OCI-LY7 (cell line): ENCODE data around the gene JAG2. TPM values are rescaled to one million over a fixed set of nuclear protein-coding genes. Genes with fewer than 3 reads are reported as not detected.

Source experiments
- BruUV-seq: library from RNA; stranded (reverse); fragments of 400-500 nt; replicated peaks from 2 replicates; lab custom pipeline; 2021; lab: Mats Ljungman, UMichigan
- CTCF ChIA-PET: fragments of 300-600 bp; sonication (Branson Sonifier 250); formaldehyde crosslinking; loops from one replicate; lab custom pipeline; 2022; ENCODE audit warnings: antibody characterized with exemption; ENCODE audit not compliant: unreplicated experiment; lab: Charles Lee
- POLR2A ChIA-PET: fragments of 300-600 bp; sonication (Branson Sonifier 250); formaldehyde crosslinking; loops from one replicate; lab custom pipeline; 2022; ENCODE audit warnings: antibody characterized with exemption; lab: Charles Lee
- DNase-seq: peaks from one replicate; pipeline ENCODE4 v3.0.0-alpha.2; 2015; ENCODE audit warnings: low spot score
- H2AFZ ChIP-seq: fragments of 200-600 bp; sonication (generic), shearing (Covaris generic); 2 replicates; pipeline ENCODE4 v1.6.1; 2014; ENCODE audit warnings: mild to moderate bottlenecking, antibody characterized with exemption, low read length, moderate library complexity
- H3K27ac ChIP-seq: fragments of 200-600 bp; sonication (generic); 2 replicates; pipeline ENCODE4 v1.5.1; 2014; ENCODE audit warnings: mixed run types, low read depth, mild to moderate bottlenecking, moderate library complexity, low read length, inconsistent platforms; ENCODE audit not compliant: poor library complexity, severe bottlenecking
- H3K36me3 ChIP-seq: fragments of 200-600 bp; sonication (generic); 2 replicates; pipeline ENCODE4 v1.6.1; 2014; ENCODE audit warnings: mild to moderate bottlenecking, antibody characterized with exemption, low read length, moderate library complexity, mixed read lengths; ENCODE audit not compliant: insufficient read depth
- H3K4me1 ChIP-seq: fragments of 200-600 bp; sonication (generic); 2 replicates; pipeline ENCODE4 v1.5.1; 2014; ENCODE audit warnings: mild to moderate bottlenecking, low read length; ENCODE audit not compliant: insufficient read depth, poor library complexity, severe bottlenecking
- H3K4me2 ChIP-seq: fragments of 200-600 bp; sonication (generic); 2 replicates; pipeline ENCODE4 v1.6.1; 2014; ENCODE audit warnings: mild to moderate bottlenecking, low read length
- H3K4me3 ChIP-seq: fragments of 200-600 bp; sonication (generic); 2 replicates; pipeline ENCODE4 v1.5.1; 2014; ENCODE audit warnings: mild to moderate bottlenecking, low read depth, low read length; ENCODE audit not compliant: poor library complexity, severe bottlenecking
- H3K79me2 ChIP-seq: fragments of 200-600 bp; sonication (generic); 2 replicates; pipeline ENCODE4 v1.6.1; 2016; ENCODE audit warnings: low read depth, mild to moderate bottlenecking, low read length, moderate library complexity, mixed read lengths; ENCODE audit not compliant: insufficient read depth
- H3K9me2 ChIP-seq: fragments of 200-600 bp; sonication (generic); 2 replicates; pipeline ENCODE4 v1.6.1; 2016; ENCODE audit warnings: mild to moderate bottlenecking, low read length, mixed read lengths; ENCODE audit not compliant: insufficient read depth
- H3K9me3 ChIP-seq: fragments of 200-600 bp; sonication (generic); 2 replicates; pipeline ENCODE4 v1.6.1; 2014; ENCODE audit warnings: mild to moderate bottlenecking, mixed run types, low read length, mixed read lengths
- H4K20me1 ChIP-seq: fragments of 200-600 bp; sonication (generic); 2 replicates; pipeline ENCODE4 v1.6.1; 2014; ENCODE audit warnings: mild to moderate bottlenecking, antibody characterized with exemption, low read length, moderate library complexity, mixed read lengths; ENCODE audit not compliant: insufficient read depth
- CTCF ChIP-seq: fragments of 200-600 bp; sonication (generic); conservative IDR thresholded peaks from 2 replicates; pipeline ENCODE4 v1.5.1; 2014; ENCODE audit warnings: mild to moderate bottlenecking, antibody characterized with exemption, low read length, moderate library complexity, mixed read lengths
- EZH2phosphoT487 ChIP-seq: fragments of 200-600 bp; sonication (generic); IDR thresholded peaks from 2 replicates; pipeline ENCODE4 v1.6.1; 2018; ENCODE audit warnings: low read depth, borderline replicate concordance, mild to moderate bottlenecking, mixed run types, antibody characterized with exemption, low read length, moderate library complexity, mixed read lengths
- intact Hi-C: fragments of 100-400 bp; cut with micrococcal nuclease; formaldehyde crosslinking; loops from one replicate; pipeline ENCODE4 v1.10.0; 2022; ENCODE audit not compliant: unreplicated experiment
- total RNA-seq, 2 experiments: library from RNA; depleted of rRNA in 1 of 2; stranded (reverse); fragments of >200 nt in 1 of 2; shearing (Covaris generic) in 1 of 2; gene quantifications; 2 replicates each; pipeline ENCODE4 v1.2.3, GENCODE V29; 2014 to 2022

The JAG2 gene
- total RNA-seq, 2 experiments from 2014 or later = 5.0 to 6.0 TPM

GRCh38 chr14:105173901-105174894 lies 5.6 kb upstream of the JAG2 start:
- H3K4me2 ChIP-seq = peak overlapping the region; percentile 76
- ChIA-PET CTCF (no interaction called here), POLR2A (no interaction called here)
- no peaks in the 10 kb centered on the region for H3K36me3 ChIP-seq
- no peaks in the 10 kb centered on the region for H3K9me3 ChIP-seq
- BruUV-seq = no TSS peak
- H3K4me3 ChIP-seq = peak overlapping the region; percentile 54
- peak overlapping the region; percentile 79 for H3K27ac ChIP-seq
- intact Hi-C loops = no loop called here
- peak overlapping the region; percentile 5; the same call in 1 of the 2 replicates for H2AFZ ChIP-seq
- no peaks in the 10 kb centered on the region for H3K79me2 ChIP-seq
- H3K4me1 ChIP-seq = peaks cover 64% of the 10 kb centered on the region
- H4K20me1 ChIP-seq = no peaks in the 10 kb centered on the region
- TF ChIP-seq CTCF = no peak
- no peak for TF ChIP-seq EZH2phosphoT487
- no peaks in the 10 kb centered on the region for H3K9me2 ChIP-seq
- peak; percentile 61 for DNase-seq

- H4K20me1 ChIP-seq = no peaks in the 10 kb centered on the region
- no peaks in the 10 kb centered on the region for H3K9me2 ChIP-seq
- H3K36me3 ChIP-seq = no peaks in the 10 kb centered on the region
- POLR2A ChIA-PET = no interaction called here
- H3K4me1 ChIP-seq = peaks cover 68% of the 10 kb centered on the region
- no peaks in the 10 kb centered on the region for H3K9me3 ChIP-seq
- CTCF ChIA-PET = no interaction called here
- no peak for DNase-seq
- no peak overlapping the region for H3K4me2 ChIP-seq
- TF ChIP-seq EZH2phosphoT487 = no peak
- no peak for TF ChIP-seq CTCF
- H2AFZ ChIP-seq = no peak overlapping the region
- no TSS peak for BruUV-seq
- intact Hi-C loops = no loop called here
- H3K4me3 ChIP-seq = no peak overlapping the region
- no peak overlapping the region for H3K27ac ChIP-seq
- H3K79me2 ChIP-seq = no peaks in the 10 kb centered on the region
These were observed 4.6 kb upstream of the JAG2 start for GRCh38 chr14:105173145-105173544.

GRCh38 chr14:105172476-105172875 lies 3.9 kb upstream of the JAG2 start:
- no peak overlapping the region for H3K4me2 ChIP-seq
- H3K36me3 ChIP-seq = no peaks in the 10 kb centered on the region
- CTCF ChIA-PET = no interaction called here
- no TSS peak for BruUV-seq
- no peak for DNase-seq
- TF ChIP-seq CTCF = no peak
- TF ChIP-seq EZH2phosphoT487 = no peak
- no peaks in the 10 kb centered on the region for H3K79me2 ChIP-seq
- H3K4me3 ChIP-seq = no peak overlapping the region
- no peaks in the 10 kb centered on the region for H3K9me3 ChIP-seq
- peaks cover 73% of the 10 kb centered on the region for H3K4me1 ChIP-seq
- no peaks in the 10 kb centered on the region for H4K20me1 ChIP-seq
- H3K9me2 ChIP-seq = no peaks in the 10 kb centered on the region
- no peak overlapping the region for H3K27ac ChIP-seq
- intact Hi-C loops = no loop called here
- POLR2A ChIA-PET = no interaction called here
- H2AFZ ChIP-seq = no peak overlapping the region
